ENCODE data around the gene SAP30BP.

GRCh38 chr17:75721463-75722011 lies 54.4 kb downstream of the SAP30BP start:
- TF ChIP-seq REST (IDR thresholded peaks at IDR 0.05; ENCODE audit: insufficient read depth in 1 of 2, low read depth in 2 of 2, low read length in 2 of 2), result no peak
- no peak for TF ChIP-seq POLR2AphosphoS5 (IDR thresholded peaks at IDR 0.05; ENCODE audit: low read depth, low read length)
- no peak for TF ChIP-seq SIN3A (IDR thresholded peaks at IDR 0.05; ENCODE audit: borderline replicate concordance, insufficient read depth, low read length)

All from PFSK-1 (cell line).